BLaER1 (cell line): ENCODE measurements around the gene PCK1.

Source experiments
- H3K27ac ChIP-seq: shearing (Covaris generic); formaldehyde crosslinking; 2 replicates; pipeline ENCODE4 v1.8.1; 2022
- H3K27me3 ChIP-seq: shearing (Covaris generic); formaldehyde crosslinking; 2 replicates; pipeline ENCODE4 v1.8.1; 2022
- H3K36me3 ChIP-seq: shearing (Covaris generic); formaldehyde crosslinking; 2 replicates; pipeline ENCODE4 v1.8.1; 2022
- H3K4me1 ChIP-seq: shearing (Covaris generic); formaldehyde crosslinking; 2 replicates; pipeline ENCODE4 v1.8.1; 2022
- H3K4me2 ChIP-seq: shearing (Covaris generic); formaldehyde crosslinking; 2 replicates; pipeline ENCODE4 v1.8.1; 2022
- H3K4me3 ChIP-seq: shearing (Covaris generic); formaldehyde crosslinking; 2 replicates; pipeline ENCODE4 v1.8.1; 2022
- H3K9ac ChIP-seq: shearing (Covaris generic); formaldehyde crosslinking; 2 replicates; pipeline ENCODE4 v1.8.1; 2022
- H3K9me3 ChIP-seq: shearing (Covaris generic); formaldehyde crosslinking; 2 replicates; pipeline ENCODE4 v1.8.1; 2022
- H4K20me1 ChIP-seq: shearing (Covaris generic); formaldehyde crosslinking; 2 replicates; pipeline ENCODE4 v1.8.1; 2022
- Cebpa-rat ChIP-seq: shearing (Covaris generic); IDR thresholded peaks from 2 replicates; pipeline ENCODE4 v1.8.1; 2022

PCK1 gene

DNA sequence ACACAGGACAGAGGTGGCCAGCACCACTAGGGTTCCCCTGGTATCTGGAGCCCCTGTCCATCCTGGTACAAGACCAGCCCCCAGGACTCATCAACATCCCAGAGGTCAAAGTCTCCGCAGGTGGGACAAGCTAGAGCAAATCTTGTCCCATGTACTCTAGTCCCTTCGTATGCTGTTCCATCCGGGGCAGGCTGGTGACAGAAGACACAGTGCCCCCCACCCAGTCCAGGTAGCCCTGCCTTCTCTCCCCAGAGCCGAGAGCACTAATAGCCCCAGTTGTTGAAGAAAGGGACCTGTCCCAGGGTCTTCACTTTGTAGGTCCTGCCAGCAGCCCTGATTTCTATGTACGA is 21.1 kb downstream of the PCK1 start:
- Histone ChIP-seq H3K9ac (no peak overlapping the region), H3K27me3 (peaks cover 36% of the 10 kb centered on the region), H3K9me3 (no peaks in the 10 kb centered on the region; the same call in 1 of the 2 replicates), H3K36me3 (no peaks in the 10 kb centered on the region), H3K27ac (no peak overlapping the region), H3K4me1 (no peaks in the 10 kb centered on the region), H3K4me3 (no peak overlapping the region), H3K4me2 (no peak overlapping the region), H4K20me1 (no peaks in the 10 kb centered on the region)
- TF ChIP-seq Cebpa-rat, result no peak

DNA sequence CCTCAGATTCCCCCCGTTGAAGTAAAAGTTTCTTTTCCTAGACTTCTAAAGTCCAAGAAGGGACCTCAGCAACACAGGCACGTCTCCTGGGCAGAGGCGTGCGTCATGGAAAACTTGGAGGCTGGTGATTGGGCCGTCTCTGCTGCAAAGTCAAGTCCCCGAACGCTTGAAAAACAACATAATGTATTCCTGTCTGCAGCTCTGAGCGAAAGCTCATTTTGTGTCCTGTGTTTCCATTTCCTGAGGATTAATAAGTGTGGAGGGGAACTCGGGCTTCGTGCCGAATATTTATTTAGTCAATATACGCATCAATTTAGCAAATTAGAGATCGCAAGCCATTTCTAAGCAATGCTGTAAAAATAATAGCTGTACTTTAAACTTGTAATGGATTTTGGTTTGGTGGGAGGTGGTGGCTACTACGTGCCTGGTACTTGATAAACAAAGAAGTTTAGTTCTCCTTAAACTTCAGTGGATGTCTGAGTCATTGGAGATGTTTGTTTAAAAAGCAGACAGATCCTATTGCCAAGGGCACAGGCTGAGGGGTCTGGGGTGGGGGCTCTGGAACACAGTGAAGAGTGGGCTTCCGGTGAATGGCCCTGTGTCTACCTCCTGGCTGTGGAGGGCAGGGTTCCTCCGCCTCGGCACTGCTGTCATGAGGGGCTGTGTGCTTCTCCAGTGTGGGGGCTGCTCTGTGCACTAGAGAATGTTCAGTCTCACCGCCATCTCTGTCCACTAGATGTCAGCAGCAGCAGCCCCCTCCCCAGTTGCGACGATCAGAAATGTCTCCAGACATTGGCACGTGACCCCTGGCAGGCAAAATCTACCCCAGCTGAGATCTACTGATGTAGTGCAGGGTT is 21.8 kb downstream of the PCK1 start:
- Histone ChIP-seq H3K27ac (no peak overlapping the region), H3K9me3 (peaks cover 5% of the 10 kb centered on the region), H3K9ac (no peak overlapping the region), H4K20me1 (no peaks in the 10 kb centered on the region), H3K4me3 (no peak overlapping the region), H3K4me2 (no peak overlapping the region), H3K4me1 (no peaks in the 10 kb centered on the region), H3K27me3 (peaks cover 36% of the 10 kb centered on the region), H3K36me3 (no peaks in the 10 kb centered on the region)
- no peak for TF ChIP-seq Cebpa-rat

DNA sequence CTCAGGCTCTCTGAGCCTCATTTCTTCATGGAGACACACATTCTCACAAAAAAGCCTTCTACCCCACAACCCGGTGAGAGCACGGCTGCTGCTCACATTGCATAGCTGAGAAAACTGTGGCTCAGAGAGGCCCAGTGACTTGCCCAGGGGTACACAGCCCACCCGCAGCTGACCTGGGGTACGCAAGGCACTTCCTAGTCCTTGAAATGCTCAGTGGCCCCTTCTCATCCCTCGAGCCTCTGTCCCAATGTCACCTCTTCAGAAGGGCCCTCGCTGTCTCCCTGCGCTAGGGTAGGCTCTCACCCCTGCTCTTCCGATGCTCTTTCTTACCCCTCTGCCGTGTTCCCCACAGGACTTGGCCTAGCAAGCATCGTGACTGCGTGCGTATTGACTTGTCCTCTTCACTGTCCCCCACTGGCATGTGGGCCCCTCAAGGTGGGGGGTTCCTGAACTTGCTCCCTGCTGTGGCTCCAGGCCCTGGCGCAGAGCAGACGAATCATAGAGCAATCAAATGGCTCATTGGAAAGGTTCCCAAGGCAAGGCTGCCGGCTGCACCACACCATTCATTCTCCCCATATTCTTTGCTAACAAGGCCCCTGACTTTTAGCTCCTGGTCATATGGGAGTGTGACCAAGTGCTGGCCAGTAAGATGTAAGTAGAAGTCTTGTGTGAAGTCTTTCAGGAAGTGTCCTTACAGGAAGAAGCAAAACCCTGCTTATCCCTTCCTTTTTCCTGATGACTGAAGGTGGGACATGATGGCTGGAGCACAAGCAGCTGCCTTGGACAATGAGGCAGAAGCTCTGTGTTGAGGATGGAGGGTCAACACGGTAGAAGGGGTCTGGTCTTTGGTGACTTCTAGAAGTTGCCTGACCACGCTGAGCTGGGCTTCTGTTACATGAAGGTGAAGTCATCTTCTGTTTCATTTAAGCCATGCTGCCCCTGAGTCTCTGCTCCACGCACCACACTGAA is 22.7 kb downstream of the PCK1 start:
- peaks cover 9% of the 10 kb centered on the region for H3K9me3 ChIP-seq
- H3K27ac ChIP-seq, result no peak overlapping the region
- no peak overlapping the region for H3K4me3 ChIP-seq
- H3K4me1 ChIP-seq, result no peaks in the 10 kb centered on the region
- no peak overlapping the region for H3K9ac ChIP-seq
- no peak for TF ChIP-seq Cebpa-rat
- peaks cover 31% of the 10 kb centered on the region for H3K27me3 ChIP-seq
- no peaks in the 10 kb centered on the region for H3K36me3 ChIP-seq
- no peak overlapping the region for H3K4me2 ChIP-seq
- H4K20me1 ChIP-seq, result no peaks in the 10 kb centered on the region

DNA sequence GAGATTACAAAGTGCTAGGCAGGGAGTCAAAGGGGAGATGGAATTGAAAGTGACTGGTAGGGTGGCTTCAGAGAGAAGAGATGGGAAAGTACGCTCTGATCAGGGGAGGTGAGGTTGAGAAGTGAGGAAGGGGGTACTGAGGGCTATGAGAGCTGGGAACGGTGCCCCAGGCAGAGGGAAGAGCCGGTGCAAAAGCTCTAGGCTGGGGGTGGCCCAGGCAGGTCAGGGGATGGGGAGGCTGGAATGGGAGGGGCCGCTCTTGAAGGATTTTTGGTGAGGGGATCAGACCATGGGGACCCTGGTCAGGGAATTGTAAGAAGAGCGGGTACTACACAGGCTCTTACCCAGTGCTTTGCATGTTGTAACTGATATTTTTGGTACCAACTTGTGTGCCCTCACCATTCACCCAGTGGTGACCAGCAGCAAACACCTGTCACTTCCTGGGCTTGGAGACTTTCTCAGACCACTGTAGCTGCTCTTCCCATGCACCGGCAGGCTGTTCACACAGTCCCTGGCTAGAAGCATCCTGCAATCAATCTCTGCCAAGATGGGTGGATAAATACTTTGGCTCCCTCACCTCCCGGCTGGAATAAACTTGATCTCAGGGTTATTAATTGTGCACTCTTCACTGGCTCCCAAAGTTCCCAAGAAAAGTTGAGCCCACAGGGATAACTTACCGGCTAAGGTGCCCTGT is 24.0 kb downstream of the PCK1 start:
- Histone ChIP-seq H3K36me3 (no peaks in the 10 kb centered on the region), H4K20me1 (no peaks in the 10 kb centered on the region), H3K27ac (no peak overlapping the region), H3K4me1 (no peaks in the 10 kb centered on the region), H3K4me2 (no peak overlapping the region), H3K4me3 (no peak overlapping the region), H3K27me3 (peaks cover 19% of the 10 kb centered on the region), H3K9ac (no peak overlapping the region), H3K9me3 (peaks cover 9% of the 10 kb centered on the region)
- TF ChIP-seq Cebpa-rat, result no peak

DNA sequence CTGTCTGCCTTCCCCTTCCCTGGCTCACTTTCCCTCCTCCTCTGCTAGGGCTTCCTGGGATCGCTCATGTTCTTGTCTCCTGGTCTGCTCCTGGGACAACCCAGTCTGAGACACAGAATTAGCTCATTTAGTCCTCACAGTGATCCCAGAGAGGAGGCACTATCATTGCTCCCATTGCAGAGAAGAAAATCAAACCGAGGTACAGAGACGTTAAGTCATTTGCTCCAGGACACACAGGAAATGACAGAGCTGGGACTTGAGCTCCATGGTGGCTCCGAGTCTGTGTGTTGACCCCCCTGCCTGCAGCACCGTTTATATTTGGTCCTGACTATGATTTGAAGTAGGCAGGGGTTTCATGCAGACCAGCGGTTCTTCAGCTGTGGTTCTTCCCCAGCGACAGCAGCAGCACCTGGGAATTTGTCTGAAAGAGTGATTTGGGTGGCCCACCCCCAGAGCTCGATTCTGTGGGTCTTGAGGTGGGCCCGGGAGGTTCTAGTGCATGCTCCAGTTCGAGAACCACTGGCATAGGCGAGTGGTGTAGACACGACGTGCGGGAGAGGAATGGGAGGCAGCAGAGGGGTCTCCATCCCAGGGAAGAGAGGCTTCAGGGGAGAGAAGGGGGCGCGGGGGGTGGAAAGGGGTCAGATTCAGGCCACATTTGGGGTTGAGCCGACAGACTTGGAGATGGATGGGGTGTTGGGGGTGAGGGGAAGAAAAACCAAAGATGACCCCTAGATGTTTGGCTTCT is 24.7 kb downstream of the PCK1 start:
- H3K9me3 ChIP-seq, result peaks cover 9% of the 10 kb centered on the region
- no peaks in the 10 kb centered on the region for H3K4me1 ChIP-seq
- H3K9ac ChIP-seq, result no peak overlapping the region
- peaks cover 11% of the 10 kb centered on the region for H3K27me3 ChIP-seq
- no peak overlapping the region for H3K27ac ChIP-seq
- no peaks in the 10 kb centered on the region for H4K20me1 ChIP-seq
- no peaks in the 10 kb centered on the region for H3K36me3 ChIP-seq
- no peak overlapping the region for H3K4me3 ChIP-seq
- no peak for TF ChIP-seq Cebpa-rat
- H3K4me2 ChIP-seq, result no peak overlapping the region

DNA sequence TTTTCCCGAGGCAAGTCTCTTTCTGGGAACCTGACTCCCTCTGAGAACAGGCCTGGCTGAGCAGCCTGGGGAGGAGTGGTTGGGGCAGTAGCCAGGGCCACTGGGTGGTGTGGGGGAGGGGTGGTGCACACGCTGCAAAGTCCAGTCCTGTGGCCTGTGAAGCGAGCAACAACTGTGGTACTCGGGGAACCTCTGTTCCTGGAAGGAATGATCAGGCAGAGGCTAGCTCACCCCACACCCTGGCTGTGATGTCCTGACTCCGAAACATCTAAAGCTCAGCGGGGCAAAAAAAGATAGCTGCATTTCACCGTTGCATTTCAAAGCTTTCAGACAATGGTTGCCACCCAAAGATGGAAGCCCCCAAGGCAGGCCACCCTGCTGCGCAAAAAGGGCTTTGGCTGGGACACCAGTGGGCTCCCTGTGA is 25.5 kb downstream of the PCK1 start:
- Histone ChIP-seq H3K4me3 (no peak overlapping the region), H3K9me3 (peaks cover 9% of the 10 kb centered on the region), H3K9ac (no peak overlapping the region), H3K36me3 (no peaks in the 10 kb centered on the region), H3K4me1 (peaks cover 5% of the 10 kb centered on the region), H3K4me2 (no peak overlapping the region), H3K27ac (no peak overlapping the region), H3K27me3 (peaks cover 4% of the 10 kb centered on the region; the same call in 1 of the 2 replicates), H4K20me1 (no peaks in the 10 kb centered on the region)
- no peak for TF ChIP-seq Cebpa-rat

DNA sequence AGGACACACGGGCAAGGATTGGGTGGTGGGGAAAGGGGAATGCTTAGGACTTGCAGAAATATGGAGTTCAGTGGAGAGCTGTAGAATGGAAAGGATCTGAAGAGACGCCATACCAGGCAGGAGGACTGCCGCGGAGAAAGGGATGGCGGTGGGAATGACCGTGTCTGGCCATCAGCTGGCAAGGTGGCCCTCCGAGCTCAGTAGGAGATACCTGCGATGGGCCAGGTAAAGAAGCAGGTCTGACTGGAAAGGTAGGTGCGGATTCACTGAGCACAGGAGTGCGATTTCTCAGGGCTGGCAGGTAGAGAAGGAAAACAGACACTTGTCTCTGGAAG is 26.0 kb downstream of the PCK1 start:
- Histone ChIP-seq H3K9me3 (peaks cover 9% of the 10 kb centered on the region), H3K4me3 (no peak overlapping the region), H3K9ac (no peak overlapping the region), H3K36me3 (no peaks in the 10 kb centered on the region), H3K27me3 (no peaks in the 10 kb centered on the region; the same call in 1 of the 2 replicates), H3K27ac (no peak overlapping the region), H3K4me1 (peaks cover 10% of the 10 kb centered on the region), H4K20me1 (no peaks in the 10 kb centered on the region), H3K4me2 (no peak overlapping the region)
- no peak for TF ChIP-seq Cebpa-rat

DNA sequence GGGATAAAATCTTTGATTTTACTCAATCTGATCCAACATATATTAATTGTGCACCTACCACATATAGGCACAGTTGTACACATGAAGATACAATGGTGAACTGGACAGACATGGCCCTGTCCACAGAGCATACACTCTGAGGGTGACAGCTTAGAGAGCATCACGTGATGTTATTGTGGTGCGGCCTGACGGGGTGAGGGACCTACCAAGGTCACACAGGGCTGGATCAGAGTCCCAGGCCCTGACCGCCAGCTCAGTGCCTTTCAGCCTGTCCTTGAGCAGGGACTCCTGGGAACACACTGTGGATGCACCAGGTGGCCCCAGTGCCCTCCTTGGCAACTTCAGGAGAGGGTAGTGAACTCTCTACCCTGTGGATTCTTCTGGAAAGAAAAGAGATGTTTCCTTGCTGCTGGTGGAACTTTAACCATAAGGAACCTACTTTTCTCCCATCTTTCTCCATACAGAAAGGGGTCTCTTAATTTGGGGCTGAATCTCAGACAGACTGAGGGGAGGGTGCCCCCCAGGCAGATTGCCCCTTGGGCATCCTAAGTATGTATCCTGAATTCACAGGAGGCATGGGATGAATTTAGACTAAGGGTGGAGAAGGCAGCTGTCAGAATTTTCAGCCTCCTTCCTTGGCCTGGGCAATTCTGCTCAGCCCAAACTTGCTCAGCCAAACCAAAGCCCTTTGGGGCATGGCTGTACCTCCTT is 26.5 kb downstream of the PCK1 start:
- Histone ChIP-seq H3K9me3 (peaks cover 9% of the 10 kb centered on the region), H3K27me3 (no peaks in the 10 kb centered on the region; the same call in 1 of the 2 replicates), H3K4me3 (no peak overlapping the region), H3K4me1 (peaks cover 15% of the 10 kb centered on the region), H4K20me1 (no peaks in the 10 kb centered on the region), H3K36me3 (no peaks in the 10 kb centered on the region), H3K4me2 (no peak overlapping the region), H3K9ac (no peak overlapping the region), H3K27ac (no peak overlapping the region)
- TF ChIP-seq Cebpa-rat, result no peak

DNA sequence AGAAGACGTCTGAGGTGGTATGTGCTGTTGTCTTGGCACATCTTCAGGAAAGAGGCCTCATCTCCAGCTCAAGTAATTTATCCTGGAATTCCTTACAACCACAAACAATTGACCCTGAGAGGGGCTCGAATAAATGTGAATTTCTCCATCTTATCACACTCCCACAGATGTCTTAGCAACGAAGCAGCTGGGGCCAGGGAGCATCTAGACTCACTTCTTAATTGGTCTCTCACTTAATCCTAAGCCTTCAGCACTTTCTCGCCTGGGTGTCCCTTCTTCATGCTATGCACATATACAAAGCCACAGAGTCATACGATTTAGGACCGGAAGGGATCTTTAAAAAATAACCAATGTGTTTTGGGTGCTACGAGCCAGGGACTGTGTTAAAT is 27.1 kb downstream of the PCK1 start:
- TF ChIP-seq Cebpa-rat, result no peak
- no peak overlapping the region for H3K27ac ChIP-seq
- no peak overlapping the region for H3K4me3 ChIP-seq
- H3K9me3 ChIP-seq, result peaks cover 9% of the 10 kb centered on the region
- H3K36me3 ChIP-seq, result no peaks in the 10 kb centered on the region
- H3K27me3 ChIP-seq, result no peaks in the 10 kb centered on the region
- peaks cover 21% of the 10 kb centered on the region for H3K4me1 ChIP-seq
- H4K20me1 ChIP-seq, result no peaks in the 10 kb centered on the region
- H3K4me2 ChIP-seq, result no peak overlapping the region
- no peak overlapping the region for H3K9ac ChIP-seq
